ENCODE data around the gene CEPT1. TPM values are rescaled to one million over a fixed set of nuclear protein-coding genes. Genes with fewer than 3 reads are reported as not detected.

CEPT1 gene
- total RNA-seq, 1 experiment from 2014 or later = 29.3 TPM

- TF ChIP-seq PRDM15 (CRISPR knock-in tag; IDR thresholded peaks at IDR 0.05) (no peak), IRF2 (CRISPR knock-in tag; IDR thresholded peaks at IDR 0.05; ENCODE audit: borderline replicate concordance, low read depth) (no peak)
Measured at GRCh38 chr1:111221276-111221632, 81.2 kb downstream of the CEPT1 start (continued).

DNA sequence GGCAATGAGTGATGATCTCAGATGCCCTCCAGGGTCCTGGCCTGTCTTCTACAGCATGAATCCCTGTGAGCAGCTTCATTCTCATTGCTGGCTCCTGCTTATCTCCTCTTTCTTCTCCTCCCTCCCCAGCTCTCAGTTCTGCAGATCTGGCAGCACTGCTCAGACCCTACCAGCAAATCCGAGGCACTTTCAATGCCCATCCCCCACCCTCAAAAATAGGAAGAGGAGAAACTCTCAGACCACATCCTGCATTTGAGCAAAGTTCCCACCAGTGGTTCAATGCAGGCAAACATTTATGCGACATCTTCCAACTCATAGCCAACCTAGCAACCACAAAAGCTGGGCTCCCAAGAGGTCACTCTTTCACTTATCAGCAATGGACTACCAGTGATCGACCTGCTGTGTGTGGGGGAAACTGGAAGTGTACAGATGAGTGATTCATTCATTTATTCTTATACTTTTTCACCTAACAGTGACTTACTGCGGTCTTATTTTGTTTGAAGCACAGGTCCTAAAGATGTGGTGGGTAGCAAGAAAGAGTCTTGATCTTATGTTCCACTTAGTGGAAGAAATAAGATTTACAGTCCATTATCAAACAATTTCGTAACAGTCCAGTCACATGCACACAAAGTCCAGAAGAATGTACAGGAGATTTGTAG lies 81.7 kb downstream of the CEPT1 start:
- no peaks in the 10 kb centered on the region for H3K27me3 Mint-ChIP-seq (ENCODE audit: low read depth)
- no peak overlapping the region for H3K27ac Mint-ChIP-seq
- H3K4me3 Mint-ChIP-seq = no peak overlapping the region
- peaks cover 49% of the 10 kb centered on the region for H3K4me1 Mint-ChIP-seq
- H3K36me3 Mint-ChIP-seq = no peaks in the 10 kb centered on the region
- TF ChIP-seq ZNF219 (CRISPR knock-in tag; IDR thresholded peaks at IDR 0.05; ENCODE audit: borderline replicate concordance) (no peak), SOX15 (CRISPR knock-in tag; IDR thresholded peaks at IDR 0.05) (no peak), FOXJ3 (CRISPR knock-in tag; IDR thresholded peaks at IDR 0.05; ENCODE audit: borderline replicate concordance) (no peak), FOXP4 (CRISPR knock-in tag; IDR thresholded peaks at IDR 0.05) (no peak), ZNF232 (CRISPR knock-in tag; IDR thresholded peaks at IDR 0.05) (no peak), SP1 (CRISPR knock-in tag; conservative IDR thresholded peaks at IDR 0.05) (no peak), NR2C2 (CRISPR knock-in tag; IDR thresholded peaks at IDR 0.05) (no peak), ZNF317 (CRISPR knock-in tag; IDR thresholded peaks at IDR 0.05; ENCODE audit: borderline replicate concordance, low read depth) (no peak)
- TF ChIP-seq, protein P1, sequence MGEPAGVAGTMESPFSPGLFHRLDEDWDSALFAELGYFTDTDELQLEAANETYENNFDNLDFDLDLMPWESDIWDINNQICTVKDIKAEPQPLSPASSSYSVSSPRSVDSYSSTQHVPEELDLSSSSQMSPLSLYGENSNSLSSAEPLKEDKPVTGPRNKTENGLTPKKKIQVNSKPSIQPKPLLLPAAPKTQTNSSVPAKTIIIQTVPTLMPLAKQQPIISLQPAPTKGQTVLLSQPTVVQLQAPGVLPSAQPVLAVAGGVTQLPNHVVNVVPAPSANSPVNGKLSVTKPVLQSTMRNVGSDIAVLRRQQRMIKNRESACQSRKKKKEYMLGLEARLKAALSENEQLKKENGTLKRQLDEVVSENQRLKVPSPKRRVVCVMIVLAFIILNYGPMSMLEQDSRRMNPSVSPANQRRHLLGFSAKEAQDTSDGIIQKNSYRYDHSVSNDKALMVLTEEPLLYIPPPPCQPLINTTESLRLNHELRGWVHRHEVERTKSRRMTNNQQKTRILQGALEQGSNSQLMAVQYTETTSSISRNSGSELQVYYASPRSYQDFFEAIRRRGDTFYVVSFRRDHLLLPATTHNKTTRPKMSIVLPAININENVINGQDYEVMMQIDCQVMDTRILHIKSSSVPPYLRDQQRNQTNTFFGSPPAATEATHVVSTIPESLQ (CRISPR knock-in tag; IDR thresholded peaks at IDR 0.05) = no peak
- DNase-seq (ENCODE audit: low spot score) = no peak
- ATAC-seq = no peak
- ChIA-PET POLR2A (no interaction called here), CTCF (interaction anchor here (0.6 to 5.8 kb wide), 4 partner anchors 61 to 179 kb away, joined by 3 to 63 read pairs (median 20); no protein-coding TSS in a partner anchor)
- H3K9me3 Mint-ChIP-seq = 0 out of 2 replicates have a peak, but pooled peaks cover 7% of the 10 kb centered on the region

GRCh38 chr1:111222308-111223125 lies 82.5 kb downstream of the CEPT1 start:
- ATAC-seq (peak; percentile 96), DNase-seq (ENCODE audit: low spot score) (peak; percentile 93)
- CTCF ChIA-PET = interaction anchor here (0.6 to 5.8 kb wide), 23 partner anchors 9 to 285 kb away, joined by 3 to 63 read pairs (median 4); partner anchors contain the start of genes ATP5PB, CEPT1, DRAM2 and WDR77
- Mint-ChIP-seq H3K4me3 (no peak overlapping the region), H3K4me1 (peaks cover 44% of the 10 kb centered on the region), H3K9me3 (0 out of 2 replicates have a peak, but pooled peaks cover 5% of the 10 kb centered on the region), H3K27me3 (ENCODE audit: low read depth) (no peaks in the 10 kb centered on the region), H3K27ac (no peak overlapping the region), H3K36me3 (no peaks in the 10 kb centered on the region)
- POLR2A ChIA-PET = no interaction called here
- TF ChIP-seq, protein P2, sequence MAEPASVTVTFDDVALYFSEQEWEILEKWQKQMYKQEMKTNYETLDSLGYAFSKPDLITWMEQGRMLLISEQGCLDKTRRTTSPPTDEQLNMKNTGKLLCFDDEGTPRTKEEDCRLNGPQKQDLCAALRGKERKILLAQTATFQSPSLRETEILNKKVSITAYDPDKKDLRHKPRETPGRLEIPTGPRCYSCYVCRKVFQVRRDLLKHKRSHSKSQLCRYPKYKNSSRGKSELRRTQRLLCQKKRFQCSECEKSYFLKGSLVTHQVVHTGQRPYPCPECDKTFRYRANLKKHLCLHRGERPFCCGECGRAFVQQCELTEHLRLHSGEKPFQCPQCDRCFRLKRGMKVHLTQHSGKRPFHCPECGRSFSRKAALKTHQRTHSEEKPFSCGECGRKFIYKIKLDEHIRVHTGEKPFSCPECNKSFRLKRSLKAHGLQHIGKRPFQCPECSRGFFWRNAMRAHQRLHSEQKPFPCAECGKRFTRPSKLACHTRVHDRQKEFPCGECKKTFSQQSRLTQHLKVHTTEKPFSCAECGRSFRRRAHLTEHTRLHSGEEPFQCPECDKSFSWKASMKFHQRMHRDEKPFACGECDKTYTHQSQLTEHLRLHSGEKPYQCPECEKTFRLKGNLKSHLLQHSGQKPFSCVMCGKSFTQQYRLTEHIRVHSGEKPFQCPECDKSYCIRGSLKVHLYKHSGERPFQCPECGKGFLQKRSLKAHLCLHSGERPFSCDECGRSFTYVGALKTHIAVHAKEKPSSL (CRISPR knock-in tag; conservative IDR thresholded peaks at IDR 0.05) = no peak
- TF ChIP-seq, protein P3, sequence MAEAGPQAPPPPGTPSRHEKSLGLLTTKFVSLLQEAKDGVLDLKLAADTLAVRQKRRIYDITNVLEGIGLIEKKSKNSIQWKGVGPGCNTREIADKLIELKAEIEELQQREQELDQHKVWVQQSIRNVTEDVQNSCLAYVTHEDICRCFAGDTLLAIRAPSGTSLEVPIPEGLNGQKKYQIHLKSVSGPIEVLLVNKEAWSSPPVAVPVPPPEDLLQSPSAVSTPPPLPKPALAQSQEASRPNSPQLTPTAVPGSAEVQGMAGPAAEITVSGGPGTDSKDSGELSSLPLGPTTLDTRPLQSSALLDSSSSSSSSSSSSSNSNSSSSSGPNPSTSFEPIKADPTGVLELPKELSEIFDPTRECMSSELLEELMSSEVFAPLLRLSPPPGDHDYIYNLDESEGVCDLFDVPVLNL (CRISPR knock-in tag; IDR thresholded peaks at IDR 0.05; ENCODE audit: borderline replicate concordance, low read depth) = no peak
- TF ChIP-seq RELA (CRISPR knock-in tag; IDR thresholded peaks at IDR 0.05; ENCODE audit: borderline replicate concordance) (no peak), ZNF423 (CRISPR knock-in tag; IDR thresholded peaks at IDR 0.05) (no peak), CTCF (IDR thresholded peaks at IDR 0.05) (peak; percentile 93), MYBL2 (CRISPR knock-in tag; IDR thresholded peaks at IDR 0.05) (no peak), NR1H2 (CRISPR knock-in tag; IDR thresholded peaks at IDR 0.05) (no peak), TP53 (CRISPR knock-in tag; IDR thresholded peaks at IDR 0.05) (no peak)
